Naive thymus-derived CD4-positive, alpha-beta T cell (primary cell): Measurements from ENCODE around the gene EVI5. TPM values are rescaled to one million over a fixed set of nuclear protein-coding genes. Genes with fewer than 3 reads are reported as not detected.

Source experiments
- ATAC-seq: fragments of 150-1000 bp; cut with Tn5 transposase; 2 replicates; pipeline ENCODE4 v1.10.0; 2021; ENCODE audit warnings: mild to moderate bottlenecking, moderate library complexity
- CTCF ChIA-PET: fragments of 350-600 bp; sonication (Branson Sonifier 250); formaldehyde crosslinking; loops from one replicate; lab custom pipeline; 2021; ENCODE audit warnings: antibody characterized with exemption; lab: Charles Lee
- POLR2A ChIA-PET: fragments of 350-600 bp; sonication (Branson Sonifier 250); formaldehyde crosslinking; loops from one replicate; lab custom pipeline; 2021; ENCODE audit warnings: antibody characterized with exemption, inconsistent platforms; lab: Charles Lee
- DNase-seq, 9 donors: peaks; one replicate each; pipeline versions ENCODE4 v3.0.0 to v3.0.0-alpha.2; 2020 to 2022; ENCODE audit warnings: mixed read lengths in 1 of 9
- H3K27ac ChIP-seq: one replicate; pipeline ENCODE4 v1.7.0; 2013; ENCODE audit warnings: mild to moderate bottlenecking, low read depth, low read length, moderate library complexity
- H3K27me3 ChIP-seq, 2 donors: one replicate each; pipeline ENCODE4 v1.7.0; 2013; ENCODE audit warnings: low read length in 2 of 2, mild to moderate bottlenecking in 2 of 2, moderate library complexity in 2 of 2; ENCODE audit not compliant: control insufficient read depth in 2 of 2, insufficient read depth in 2 of 2
- H3K36me3 ChIP-seq, 3 experiments: 1 replicate in 2 of 3; 2 replicates in 1 of 3; pipeline ENCODE4 v1.7.0; 2013; ENCODE audit warnings: low read length in 3 of 3, mild to moderate bottlenecking in 3 of 3, moderate library complexity in 1 of 3; ENCODE audit not compliant: insufficient read depth in 3 of 3, control insufficient read depth in 2 of 3
- H3K4me1 ChIP-seq, 2 donors: one replicate each; pipeline ENCODE4 v1.7.0; 2013; ENCODE audit warnings: low read length in 2 of 2, mild to moderate bottlenecking in 2 of 2, moderate library complexity in 1 of 2; ENCODE audit not compliant: control insufficient read depth in 2 of 2, insufficient read depth in 2 of 2
- H3K4me3 ChIP-seq: 2 replicates; pipeline ENCODE4 v1.7.0; 2013; ENCODE audit warnings: mild to moderate bottlenecking, low read length
- H3K9me3 ChIP-seq, 3 experiments: 1 replicate in 2 of 3; 2 replicates in 1 of 3; pipeline ENCODE4 v1.7.0; 2013; ENCODE audit warnings: low read length in 3 of 3; ENCODE audit not compliant: control insufficient read depth in 2 of 3
- H3K27ac Mint-ChIP-seq, 9 donors: one replicate each; pipeline ENCODE4 v1.8.0; 2020 to 2022; ENCODE audit warnings: mixed read lengths in 9 of 9, mild to moderate bottlenecking in 8 of 9, moderate library complexity in 5 of 9, inconsistent platforms in 2 of 9
- H3K27me3 Mint-ChIP-seq, 5 donors: one replicate each; pipeline ENCODE4 v1.8.0; 2021 to 2022; ENCODE audit warnings: mixed read lengths in 5 of 5, mild to moderate bottlenecking in 1 of 5
- H3K36me3 Mint-ChIP-seq, 5 donors: one replicate each; pipeline ENCODE4 v1.8.0; 2020 to 2022; ENCODE audit warnings: mixed read lengths in 5 of 5, mild to moderate bottlenecking in 3 of 5, inconsistent platforms in 1 of 5
- H3K4me1 Mint-ChIP-seq, 7 donors: one replicate each; pipeline ENCODE4 v1.8.0; 2020 to 2022; ENCODE audit warnings: mixed read lengths in 7 of 7, mild to moderate bottlenecking in 3 of 7, inconsistent platforms in 1 of 7
- H3K4me3 Mint-ChIP-seq, 10 donors: one replicate each; pipeline ENCODE4 v1.8.0; 2020 to 2022; ENCODE audit warnings: mild to moderate bottlenecking in 10 of 10, mixed read lengths in 10 of 10, moderate library complexity in 6 of 10, inconsistent platforms in 2 of 10
- H3K9me3 Mint-ChIP-seq, 11 donors: one replicate each; pipeline ENCODE4 v1.8.0; 2020 to 2022; ENCODE audit warnings: mixed read lengths in 11 of 11, mild to moderate bottlenecking in 4 of 11, inconsistent platforms in 1 of 11, moderate library complexity in 1 of 11
- intact Hi-C, 2 donors: fragments of 100-400 bp; cut with micrococcal nuclease; formaldehyde crosslinking; loops; one replicate each; pipeline ENCODE4 v1.15.1; 2023
- polyA plus RNA-seq, 2 donors: library from polyadenylated mRNA; unstranded; fragments of 300-500 nt; fragmentation: Illumina TruSeq; gene quantifications; one replicate each; pipeline ENCODE4 v1.2.3, GENCODE V29; 2021
- total RNA-seq, 6 experiments: library from RNA in 5 of 6; stranded (reverse) in 5 of 6; gene quantifications; 1 replicate in 5 of 6; 2 replicates in 1 of 6; pipeline ENCODE4 v1.2.3 and lab custom pipeline; 2021 to 2026

Gene EVI5
- total and polyA plus RNA-seq, 7 experiments from 2014 or later: 0.20 to 12.3 (median 1.7) TPM

DNA sequence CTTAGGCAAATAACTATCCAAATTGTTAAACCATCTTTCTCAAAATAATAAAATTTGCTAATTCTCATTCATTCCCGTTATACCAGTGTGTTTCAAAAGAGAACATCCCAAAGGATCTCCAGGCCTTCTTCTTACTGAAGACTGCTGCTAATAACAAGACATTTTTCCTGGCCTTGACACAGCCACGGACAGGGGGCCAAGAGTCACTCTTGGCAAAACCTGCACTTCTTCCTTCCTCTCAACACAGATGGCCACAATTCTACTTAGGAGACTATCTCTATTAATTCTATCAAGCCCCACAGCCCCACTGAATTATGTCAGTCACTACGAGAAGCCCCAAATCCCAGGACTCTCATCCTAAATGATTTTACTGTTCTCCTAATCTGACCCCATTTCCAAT, 86.0 kb downstream of the EVI5 start:
- H3K27me3 ChIP-seq: no peaks in the 10 kb centered on the region
- H3K9me3 Mint-ChIP-seq: no peaks in the 10 kb centered on the region
- intact Hi-C loops: no loop called here
- no peak for ATAC-seq
- H3K4me3 Mint-ChIP-seq: no peak overlapping the region
- no peaks in the 10 kb centered on the region for H3K4me1 ChIP-seq
- no peak overlapping the region for H3K27ac Mint-ChIP-seq
- H3K9me3 ChIP-seq: no peaks in the 10 kb centered on the region
- H3K27me3 Mint-ChIP-seq: peaks cover 0 to 17% (median 0%) of the 10 kb centered on the region in 5 donors
- H3K4me3 ChIP-seq: no peak overlapping the region
- no peak for DNase-seq
- H3K4me1 Mint-ChIP-seq: peaks cover 0 to 4% (median 0%) of the 10 kb centered on the region in 7 donors
- CTCF ChIA-PET: no interaction called here
- no peak overlapping the region for H3K27ac ChIP-seq
- H3K36me3 ChIP-seq: no peaks in the 10 kb centered on the region
- H3K36me3 Mint-ChIP-seq: peaks cover 0 to 4% (median 0%) of the 10 kb centered on the region in 5 donors
- POLR2A ChIA-PET: no interaction called here

DNA sequence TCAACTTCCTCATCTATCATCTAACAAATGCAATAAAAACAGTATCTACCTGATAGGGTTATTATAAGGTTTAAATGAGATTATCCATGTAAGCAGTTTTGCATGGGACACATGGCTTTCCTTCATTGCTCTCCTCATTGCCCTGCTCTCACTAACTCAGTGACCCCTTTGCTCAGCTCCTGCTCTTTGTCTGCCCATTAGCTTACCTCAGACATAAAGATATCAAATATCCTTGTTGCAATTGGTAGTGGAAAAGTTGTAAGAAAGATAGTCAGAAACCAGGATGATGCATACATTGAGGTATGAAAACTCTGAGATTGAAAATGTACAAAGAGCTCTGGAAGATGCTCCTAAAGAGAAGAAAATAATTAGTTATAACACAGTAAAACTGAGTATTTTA, 89.8 kb downstream of the EVI5 start:
- ChIA-PET CTCF (no interaction called here), POLR2A (no interaction called here)
- peaks cover 0 to 10% (median 8%) of the 10 kb centered on the region in 7 donors for H3K4me1 Mint-ChIP-seq
- H3K27me3 Mint-ChIP-seq: peaks cover 0 to 14% (median 0%) of the 10 kb centered on the region in 5 donors
- Histone ChIP-seq H3K4me3 (no peak overlapping the region), H3K4me1 (no peaks in the 10 kb centered on the region), H3K27ac (no peak overlapping the region), H3K36me3 (no peaks in the 10 kb centered on the region), H3K27me3 (no peaks in the 10 kb centered on the region), H3K9me3 (no peaks in the 10 kb centered on the region)
- intact Hi-C loops: no loop called here
- peaks cover 0 to 4% (median 0%) of the 10 kb centered on the region in 5 donors for H3K36me3 Mint-ChIP-seq
- ATAC-seq (no peak), DNase-seq (no peak)
- no peak overlapping the region for H3K27ac Mint-ChIP-seq
- no peaks in the 10 kb centered on the region for H3K9me3 Mint-ChIP-seq
- H3K4me3 Mint-ChIP-seq: no peak overlapping the region

- Histone ChIP-seq H3K9me3 (no peaks in the 10 kb centered on the region), H3K27me3 (no peaks in the 10 kb centered on the region), H3K4me3 (no peak overlapping the region), H3K4me1 (no peaks in the 10 kb centered on the region), H3K36me3 (no peaks in the 10 kb centered on the region), H3K27ac (no peak overlapping the region)
- Mint-ChIP-seq H3K27me3 (peaks cover 0 to 4% (median 0%) of the 10 kb centered on the region in 5 donors), H3K27ac (peak overlapping the region in 1 of 9 donors; percentile 1), H3K36me3 (peaks cover 0 to 4% (median 0%) of the 10 kb centered on the region in 5 donors), H3K4me1 (peaks cover 0 to 10% (median 8%) of the 10 kb centered on the region in 7 donors), H3K9me3 (peaks cover 0 to 3% (median 0%) of the 10 kb centered on the region in 11 donors), H3K4me3 (no peak overlapping the region)
- DNase-seq (no peak), ATAC-seq (no peak)
- intact Hi-C loops: no loop called here
- ChIA-PET CTCF (no interaction called here), POLR2A (no interaction called here)
Measured at GRCh38 chr1:92691925-92692324, 93.0 kb downstream of the EVI5 start.

DNA sequence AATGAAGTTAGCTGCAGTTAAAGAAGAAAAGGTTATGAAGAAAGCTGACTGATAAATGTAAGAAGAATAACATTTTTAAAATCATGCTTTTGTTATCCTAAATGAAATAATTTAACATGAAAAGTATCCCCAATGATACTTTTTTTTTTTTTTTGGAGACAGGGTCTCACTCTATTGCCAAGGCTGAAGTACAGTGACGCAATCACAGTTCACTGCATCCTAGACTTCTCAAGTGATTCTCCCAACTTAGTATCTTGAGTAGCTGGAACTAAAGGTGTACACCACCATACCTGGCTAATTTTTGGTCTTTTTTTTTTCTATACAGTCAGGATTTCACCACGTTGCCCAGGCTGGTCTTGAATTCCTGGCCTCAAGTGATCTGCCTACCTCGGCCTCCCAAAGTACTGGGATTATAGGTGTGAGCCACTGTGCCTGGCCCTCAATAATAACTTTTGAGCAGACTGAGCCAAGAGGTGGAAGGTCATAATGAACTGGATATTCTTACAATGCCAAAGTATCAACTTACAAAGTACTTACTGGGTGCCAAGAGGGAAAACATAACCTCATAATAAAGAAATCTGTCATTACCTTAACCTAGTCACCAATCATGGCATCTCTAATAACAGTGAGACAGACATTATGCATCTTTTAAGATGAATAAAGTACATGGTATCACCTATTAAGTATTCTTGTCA, 94.5 kb downstream of the EVI5 start:
- Histone ChIP-seq H3K27ac (no peak overlapping the region), H3K4me1 (no peaks in the 10 kb centered on the region), H3K9me3 (no peaks in the 10 kb centered on the region), H3K4me3 (no peak overlapping the region), H3K27me3 (no peaks in the 10 kb centered on the region), H3K36me3 (no peaks in the 10 kb centered on the region)
- Mint-ChIP-seq H3K4me3 (no peak overlapping the region), H3K9me3 (peaks cover 0 to 5% (median 0%) of the 10 kb centered on the region in 11 donors), H3K27ac (no peak overlapping the region), H3K36me3 (peaks cover 0 to 17% (median 6%) of the 10 kb centered on the region in 5 donors), H3K27me3 (peaks cover 0 to 11% (median 0%) of the 10 kb centered on the region in 5 donors), H3K4me1 (peaks cover 0 to 10% (median 8%) of the 10 kb centered on the region in 7 donors)
- CTCF ChIA-PET: no interaction called here
- ATAC-seq (no peak), DNase-seq (no peak)
- intact Hi-C loops: no loop called here
- POLR2A ChIA-PET: interaction anchor here (0.6 kb wide), 1 partner anchor 23 kb away, joined by 3 read pairs; no protein-coding TSS in a partner anchor

GRCh38 chr1:92679980-92680379, 104.9 kb downstream of the EVI5 start:
- intact Hi-C loops: no loop called here
- Histone ChIP-seq H3K27ac (no peak overlapping the region), H3K36me3 (no peaks in the 10 kb centered on the region), H3K9me3 (no peaks in the 10 kb centered on the region), H3K27me3 (no peaks in the 10 kb centered on the region), H3K4me1 (no peaks in the 10 kb centered on the region), H3K4me3 (no peak overlapping the region)
- ATAC-seq (no peak), DNase-seq (no peak)
- H3K9me3 Mint-ChIP-seq: peaks cover 0 to 5% (median 0%) of the 10 kb centered on the region in 11 donors
- peaks cover 0 to 27% (median 18%) of the 10 kb centered on the region in 5 donors for H3K36me3 Mint-ChIP-seq
- H3K27me3 Mint-ChIP-seq: peaks cover 0 to 27% (median 0%) of the 10 kb centered on the region in 5 donors
- no peak overlapping the region for H3K4me3 Mint-ChIP-seq
- ChIA-PET POLR2A (interaction anchor here (0.5 to 0.6 kb wide), 2 partner anchors 270 to 381 kb away, joined by 3 read pairs; partner anchors contain the start of genes GLMN and RPAP2), CTCF (no interaction called here)
- H3K27ac Mint-ChIP-seq: no peak overlapping the region
- H3K4me1 Mint-ChIP-seq: no peaks in the 10 kb centered on the region

GRCh38 chr1:92663775-92664174, 121.1 kb downstream of the EVI5 start:
- ChIA-PET CTCF (no interaction called here), POLR2A (no interaction called here)
- H3K27me3 Mint-ChIP-seq: peaks cover 0 to 13% (median 0%) of the 10 kb centered on the region in 5 donors
- intact Hi-C loops: no loop called here
- peaks cover 0 to 2% (median 0%) of the 10 kb centered on the region in 11 donors for H3K9me3 Mint-ChIP-seq
- no peak overlapping the region for H3K4me3 ChIP-seq
- ATAC-seq: no peak
- no peak overlapping the region for H3K27ac ChIP-seq
- no peaks in the 10 kb centered on the region for H3K27me3 ChIP-seq
- no peaks in the 10 kb centered on the region for H3K9me3 ChIP-seq
- H3K36me3 Mint-ChIP-seq: peaks cover 0 to 2% (median 0%) of the 10 kb centered on the region in 5 donors
- no peaks in the 10 kb centered on the region for H3K4me1 ChIP-seq
- H3K36me3 ChIP-seq: no peaks in the 10 kb centered on the region
- H3K27ac Mint-ChIP-seq: no peak overlapping the region
- DNase-seq: no peak
- H3K4me1 Mint-ChIP-seq: peaks cover 0 to 2% (median 0%) of the 10 kb centered on the region in 7 donors
- no peak overlapping the region for H3K4me3 Mint-ChIP-seq
